Stomach (tissue), 9 donors: Measurements from ENCODE around the gene HEBP1. TPM values are rescaled to one million over a fixed set of nuclear protein-coding genes. Genes with fewer than 3 reads are reported as not detected.

Experiments used
- DNase-seq, 2 donors: peaks; one replicate each; pipeline versions ENCODE4 v3.0.0 to v3.0.0-alpha.2; 2013 to 2019
- H3K27ac ChIP-seq, 5 donors: fragments of 200-600 bp in 4 of 5; sonication (generic) in 4 of 5; one replicate each; pipeline ENCODE4 v1.5.1; 2013 to 2019; ENCODE audit warnings: mild to moderate bottlenecking in 1 of 5, moderate library complexity in 1 of 5
- H3K27me3 ChIP-seq, 3 donors: fragments of 200-600 bp; sonication (generic); one replicate each; pipeline ENCODE4 v1.5.1; 2017 to 2019; ENCODE audit warnings: mixed run types in 1 of 3
- H3K36me3 ChIP-seq, 4 donors: fragments of 200-600 bp; sonication (generic); 1 replicate in 3 of 4; 2 replicates in 1 of 4; pipeline ENCODE4 v1.5.1; 2016 to 2019
- H3K4me1 ChIP-seq, 4 donors: fragments of 200-600 bp; sonication (generic); one replicate each; pipeline ENCODE4 v1.5.1; 2016 to 2019
- H3K4me3 ChIP-seq, 4 donors: fragments of 200-600 bp; sonication (generic) in 3 of 4; one replicate each; pipeline ENCODE4 v1.5.1; 2016 to 2019; ENCODE audit warnings: mild to moderate bottlenecking in 1 of 4
- H3K9me3 ChIP-seq, 4 donors: fragments of 200-600 bp; sonication (generic); one replicate each; pipeline ENCODE4 v1.5.1; 2016 to 2019
- EP300 ChIP-seq: sonication (generic); formaldehyde crosslinking; IDR thresholded peaks from one replicate; pipeline ENCODE4 v1.6.1; 2017; ENCODE audit warnings: antibody characterized with exemption
- POLR2A ChIP-seq, 4 donors: fragments of 450-650 bp; IDR thresholded peaks; one replicate each; pipeline ENCODE4 v1.6.1; 2016; ENCODE audit warnings: antibody characterized with exemption in 4 of 4, control low read depth in 2 of 4, mild to moderate bottlenecking in 1 of 4, moderate library complexity in 1 of 4
- POLR2AphosphoS5 ChIP-seq, 3 donors: sonication (generic); formaldehyde crosslinking; IDR thresholded peaks; one replicate each; pipeline ENCODE4 v1.6.1; 2016; ENCODE audit warnings: antibody characterized with exemption in 3 of 3
- WGBS, 5 donors: extraction: QIAGEN DNeasy Blood & Tissue Kit in 3 of 5; methylation state at CpG; one replicate each; pipeline versions ENCODE4 v1.1.5 to v1.1.7; 2013 to 2018; 5-methylcytosine and 5-hydroxymethylcytosine counted together
- intact Hi-C: fragments of 100-400 bp; cut with DNase I; formaldehyde crosslinking; loops from one replicate; pipeline ENCODE4 v1.15.1; 2023; ENCODE audit warnings: low total_unique reads
- polyA plus RNA-seq, 3 donors: library from polyadenylated mRNA; stranded (reverse); fragments of 200-250 nt; gene quantifications; one replicate each; pipeline ENCODE4 v1.2.3, GENCODE V29; 2013
- total RNA-seq, 5 donors: library from RNA; depleted of rRNA; stranded (reverse); fragments of >200 nt; gene quantifications; one replicate each; pipeline versions ENCODE4 v1.1.0 to v1.2.3, GENCODE V29; 2014 to 2016
- TF ChIP-seq, protein P1 (sequence below), 7 experiments: fragments of 450-650 bp in 4 of 7; fragments of 200-600 bp in 3 of 7; sonication (generic) in 3 of 7; IDR thresholded peaks; one replicate each; pipeline ENCODE4 v1.5.1; 2016 to 2019; ENCODE audit warnings: antibody characterized with exemption in 7 of 7, control low read depth in 2 of 7, mild to moderate bottlenecking in 1 of 7
- donor health status: healthy with polysubstance abuse.
- donor health status: Bipolar disorder and iron deficiency.
- donor health status: healthy.

The HEBP1 gene
- total and polyA plus RNA-seq, 8 donors, result 0.45 to 57.3 (median 28.6) TPM

DNA sequence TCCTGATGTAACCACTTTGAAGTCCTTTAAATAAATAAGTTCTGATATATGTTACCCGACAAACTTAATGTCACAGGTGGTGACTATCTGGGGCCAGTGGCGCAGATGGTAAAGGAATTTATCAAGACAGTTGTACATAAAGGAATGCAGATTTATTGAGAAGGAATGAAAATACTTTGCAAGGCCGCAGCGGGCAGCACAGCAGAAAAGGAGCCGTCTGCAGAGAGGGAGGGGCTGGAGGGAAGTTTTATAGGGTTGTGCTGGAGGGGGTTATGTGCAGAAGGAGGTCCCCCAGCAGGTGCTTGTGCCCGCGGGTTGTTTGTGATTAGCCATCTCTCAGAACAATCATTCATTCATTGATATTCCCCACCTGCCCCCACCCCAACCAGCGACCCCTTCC lies 65.5 kb downstream of the HEBP1 start:
- intact Hi-C loops, result no loop called here
- no peak overlapping the region for H3K4me3 ChIP-seq
- no peaks in the 10 kb centered on the region for H3K36me3 ChIP-seq
- no peaks in the 10 kb centered on the region for H3K9me3 ChIP-seq
- DNase-seq, result no peak
- no peak overlapping the region for H3K27ac ChIP-seq
- H3K4me1 ChIP-seq, result no peaks in the 10 kb centered on the region
- 48 to 72% (median 53%) methylated on average over 8 of the region's 8 CpGs for WGBS, 5 donors
- H3K27me3 ChIP-seq, result no peaks in the 10 kb centered on the region
- TF ChIP-seq, protein P1, sequence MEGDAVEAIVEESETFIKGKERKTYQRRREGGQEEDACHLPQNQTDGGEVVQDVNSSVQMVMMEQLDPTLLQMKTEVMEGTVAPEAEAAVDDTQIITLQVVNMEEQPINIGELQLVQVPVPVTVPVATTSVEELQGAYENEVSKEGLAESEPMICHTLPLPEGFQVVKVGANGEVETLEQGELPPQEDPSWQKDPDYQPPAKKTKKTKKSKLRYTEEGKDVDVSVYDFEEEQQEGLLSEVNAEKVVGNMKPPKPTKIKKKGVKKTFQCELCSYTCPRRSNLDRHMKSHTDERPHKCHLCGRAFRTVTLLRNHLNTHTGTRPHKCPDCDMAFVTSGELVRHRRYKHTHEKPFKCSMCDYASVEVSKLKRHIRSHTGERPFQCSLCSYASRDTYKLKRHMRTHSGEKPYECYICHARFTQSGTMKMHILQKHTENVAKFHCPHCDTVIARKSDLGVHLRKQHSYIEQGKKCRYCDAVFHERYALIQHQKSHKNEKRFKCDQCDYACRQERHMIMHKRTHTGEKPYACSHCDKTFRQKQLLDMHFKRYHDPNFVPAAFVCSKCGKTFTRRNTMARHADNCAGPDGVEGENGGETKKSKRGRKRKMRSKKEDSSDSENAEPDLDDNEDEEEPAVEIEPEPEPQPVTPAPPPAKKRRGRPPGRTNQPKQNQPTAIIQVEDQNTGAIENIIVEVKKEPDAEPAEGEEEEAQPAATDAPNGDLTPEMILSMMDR (IDR thresholded peaks at IDR 0.05), result no peak
- TF ChIP-seq POLR2AphosphoS5 (IDR thresholded peaks at IDR 0.05), result no peak
- no peak for TF ChIP-seq EP300
- TF ChIP-seq POLR2A (IDR thresholded peaks at IDR 0.05), result no peak

DNA sequence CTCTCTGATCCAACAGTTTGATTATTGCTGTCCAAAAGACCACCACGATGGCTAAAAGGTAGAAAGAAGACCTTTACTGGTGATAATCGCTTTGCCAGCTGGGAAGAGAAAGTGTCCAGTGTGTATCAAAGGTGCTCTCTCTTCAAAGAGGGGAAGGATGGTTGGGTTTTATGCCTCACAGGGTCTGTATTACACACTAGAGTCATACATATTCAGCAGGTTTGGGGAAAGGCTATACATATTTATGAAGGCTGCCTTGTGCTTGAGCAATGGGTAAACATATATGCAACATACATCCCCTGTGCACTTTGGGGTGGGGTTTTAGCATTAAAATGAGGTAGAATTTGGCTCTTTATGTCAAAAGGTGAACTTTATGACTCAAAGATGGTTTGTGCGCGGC lies 66.3 kb downstream of the HEBP1 start:
- TF ChIP-seq, protein P1 (IDR thresholded peaks at IDR 0.05), result no peak
- TF ChIP-seq EP300 (no peak), POLR2A (IDR thresholded peaks at IDR 0.05) (no peak), POLR2AphosphoS5 (IDR thresholded peaks at IDR 0.05) (no peak)
- no peaks in the 10 kb centered on the region for H3K27me3 ChIP-seq
- no peak for DNase-seq
- no peak overlapping the region for H3K4me3 ChIP-seq
- H3K4me1 ChIP-seq, result no peaks in the 10 kb centered on the region
- no peaks in the 10 kb centered on the region for H3K36me3 ChIP-seq
- WGBS, 5 donors, result 92 to 96% (median 93%) methylated on average over 4 of the region's 4 CpGs
- H3K9me3 ChIP-seq, result no peaks in the 10 kb centered on the region
- intact Hi-C loops, result no loop called here
- no peak overlapping the region for H3K27ac ChIP-seq

- Histone ChIP-seq H3K27ac (no peak overlapping the region), H3K27me3 (no peaks in the 10 kb centered on the region), H3K4me3 (no peak overlapping the region), H3K9me3 (no peaks in the 10 kb centered on the region), H3K36me3 (no peaks in the 10 kb centered on the region), H3K4me1 (peaks cover 0 to 8% (median 7%) of the 10 kb centered on the region in 4 donors)
- DNase-seq, result no peak
- WGBS, 5 donors, result 86 to 94% (median 89%) methylated on average over 2 of the region's 2 CpGs
- intact Hi-C loops, result no loop called here
- TF ChIP-seq EP300 (no peak), POLR2AphosphoS5 (IDR thresholded peaks at IDR 0.05) (no peak), POLR2A (IDR thresholded peaks at IDR 0.05) (no peak)
- TF ChIP-seq, protein P1 (IDR thresholded peaks at IDR 0.05), result no peak
These were observed 69.3 kb downstream of the HEBP1 start for GRCh38 chr12:12930633-12931219.

- Histone ChIP-seq H3K9me3 (no peaks in the 10 kb centered on the region), H3K36me3 (no peaks in the 10 kb centered on the region), H3K27ac (no peak overlapping the region), H3K27me3 (no peaks in the 10 kb centered on the region), H3K4me1 (peaks cover 0 to 8% (median 7%) of the 10 kb centered on the region in 4 donors), H3K4me3 (no peak overlapping the region)
- TF ChIP-seq EP300, result no peak
- no peak for TF ChIP-seq POLR2A (IDR thresholded peaks at IDR 0.05)
- TF ChIP-seq, protein P1 (IDR thresholded peaks at IDR 0.05), result no peak
- no peak for TF ChIP-seq POLR2AphosphoS5 (IDR thresholded peaks at IDR 0.05)
- intact Hi-C loops, result no loop called here
- 90 to 94% (median 91%) methylated on average over 6 of the region's 6 CpGs for WGBS, 5 donors
- no peak for DNase-seq
These were observed 70.4 kb downstream of the HEBP1 start for GRCh38 chr12:12929696-12930095.
